Activated naive CD4-positive, alpha-beta T cell treated with Interleukin-2 at 50 U/mL for 16 hours (primary cell): ENCODE results near the gene GJB5.

Experiments used
- DNase-seq: peaks from one replicate; pipeline ENCODE4 v3.0.0-alpha.2; 2020

The GJB5 gene

GRCh38 chr1:34796990-34797389 is 42.1 kb downstream of the GJB5 start:
- DNase-seq: no peak

DNA sequence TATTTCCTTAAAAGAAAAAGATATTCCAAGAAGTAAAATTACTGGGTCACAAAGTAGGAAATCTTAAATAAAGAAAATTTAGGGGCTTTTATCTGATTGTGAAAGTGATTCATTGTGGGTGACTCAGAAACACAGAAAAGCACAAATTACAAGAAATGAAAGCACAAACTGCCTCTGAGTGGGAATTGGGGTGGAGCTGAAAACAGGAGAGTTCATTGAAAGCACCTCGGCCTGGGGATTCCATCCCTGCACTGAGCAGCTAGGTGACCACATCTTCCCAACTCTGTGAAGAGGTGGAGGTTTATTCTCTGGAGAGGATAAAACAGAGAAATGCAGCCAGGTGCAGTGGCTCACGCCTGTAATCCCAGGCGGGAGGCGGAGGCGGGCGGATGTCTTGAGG is 45.4 kb downstream of the GJB5 start:
- no peak for DNase-seq

DNA sequence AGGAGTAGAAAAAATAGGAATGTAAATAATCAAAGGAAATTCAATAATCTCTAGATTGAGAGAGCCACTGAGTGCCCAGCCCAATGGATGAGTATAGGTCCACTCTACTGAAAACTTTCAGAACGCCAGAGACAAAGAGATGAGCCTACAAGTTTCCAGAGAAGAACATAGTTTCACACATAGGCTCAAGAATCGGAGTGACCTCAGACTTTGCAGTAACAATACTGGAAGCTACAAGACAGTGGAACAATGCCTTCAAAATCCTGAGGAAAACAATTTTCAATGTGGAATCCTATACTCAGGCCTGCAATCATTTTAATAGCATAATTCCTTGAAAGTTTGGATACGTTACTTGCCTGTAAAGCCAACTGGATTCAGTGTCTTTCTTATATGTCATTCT is 48.9 kb downstream of the GJB5 start:
- DNase-seq: no peak

- no peak for DNase-seq
Measured at GRCh38 chr1:34806396-34806795, 51.5 kb downstream of the GJB5 start.
